T-helper 1 cell treated with Interleukin-12 subunit alpha and Interleukin-12 subunit beta and Interleukin-4 antibody, amounts not matched to agents 30 ng/mL and 1 ng/mL, for 36 hours (primary cell): ENCODE measurements around the gene PRCP. TPM values are rescaled to one million over a fixed set of nuclear protein-coding genes. Genes with fewer than 3 reads are reported as not detected.

ENCODE experiments used
- intact Hi-C: fragments of 100-400 bp; cut with micrococcal nuclease; formaldehyde crosslinking; loops from one replicate; pipeline ENCODE4 v1.15.1; 2024
- total RNA-seq: library from RNA; stranded (reverse); gene quantifications from 2 replicates; pipeline ENCODE4 v1.2.3, GENCODE V29; 2022

PRCP gene
- total RNA-seq, 1 donor from 2014 or later: 27.4 TPM

GRCh38 chr11:82908311-82908710 is 8.1 kb upstream of the PRCP start:
- intact Hi-C loops: no loop called here

- intact Hi-C loops: no loop called here
Measured at GRCh38 chr11:82907371-82907770, 7.1 kb upstream of the PRCP start.

- intact Hi-C loops: loop anchor here (1.0 kb wide), 9 partner anchors 20 to 913 kb away; partner anchors contain the start of genes ANKRD42 and RAB30
Measured at GRCh38 chr11:82906931-82907330, 6.7 kb upstream of the PRCP start.

GRCh38 chr11:82906236-82906635 is 6.0 kb upstream of the PRCP start:
- intact Hi-C loops: loop anchor here (1.0 kb wide), 9 partner anchors 21 to 914 kb away; partner anchors contain the start of genes ANKRD42 and RAB30

GRCh38 chr11:82903843-82904586 is 3.8 kb upstream of the PRCP start:
- intact Hi-C loops: no loop called here

- intact Hi-C loops: no loop called here
Measured at GRCh38 chr11:82902880-82903279, 2.6 kb upstream of the PRCP start.

- intact Hi-C loops: loop anchor here (1.0 kb wide), 10 partner anchors 18 to 384 kb away; partner anchors contain the start of genes ANKRD42, CCDC90B and RAB30
Measured at GRCh38 chr11:82901922-82902485, 1.8 kb upstream of the PRCP start.

- intact Hi-C loops: loop anchor here (1.0 kb wide), 10 partner anchors 19 to 385 kb away; partner anchors contain the start of genes ANKRD42, CCDC90B and RAB30
Measured at GRCh38 chr11:82901165-82901921, 1.1 kb upstream of the PRCP start, which contains the start of gene DDIAS. TSS of gene DDIAS (plus strand) at chr11:82901736. CDS start at chr11:82914739, 13,003 bp downstream.

- intact Hi-C loops: loop anchor here (1.0 to 5.0 kb wide), 4 partner anchors 33 to 1030 kb away; partner anchors contain the start of gene FAM181B
Measured at GRCh38 chr11:82899957-82900276, 313 bp downstream of the PRCP start.

- intact Hi-C loops: loop anchor here (1.0 to 5.0 kb wide), 3 partner anchors 32 to 167 kb away; partner anchors contain the start of gene FAM181B
Measured at GRCh38 chr11:82899186-82899820, 927 bp downstream of the PRCP start.

GRCh38 chr11:82898241-82898640 is 2.0 kb downstream of the PRCP start:
- intact Hi-C loops: loop anchor here (2.0 to 5.0 kb wide), 2 partner anchors 123 to 166 kb away; partner anchors contain the start of gene FAM181B

GRCh38 chr11:82896183-82896582 is 4.0 kb downstream of the PRCP start:
- intact Hi-C loops: loop anchor here (5.0 kb wide), 1 partner anchor 164 kb away; the partner anchor contains the start of gene FAM181B

- intact Hi-C loops: loop anchor here (5.0 kb wide), 1 partner anchor 163 kb away; the partner anchor contains the start of gene FAM181B
Measured at GRCh38 chr11:82895437-82896091, 4.7 kb downstream of the PRCP start.

- intact Hi-C loops: no loop called here
Measured at GRCh38 chr11:82892611-82893169, 7.5 kb downstream of the PRCP start.

- intact Hi-C loops: no loop called here
Measured at GRCh38 chr11:82890936-82891335, 9.3 kb downstream of the PRCP start.

GRCh38 chr11:82890002-82890341 is 10.3 kb downstream of the PRCP start:
- intact Hi-C loops: no loop called here

GRCh38 chr11:82889133-82890001 is 10.9 kb downstream of the PRCP start:
- intact Hi-C loops: no loop called here

GRCh38 chr11:82883853-82884252 is 16.4 kb downstream of the PRCP start:
- intact Hi-C loops: no loop called here
